T-helper 17 cell (primary cell): ENCODE data around the gene GAB1. TPM values are rescaled to one million over a fixed set of nuclear protein-coding genes. Genes with fewer than 3 reads are reported as not detected.
A peak's percentile ranks its signal among the peaks of the same experiment; 100 is the strongest.

Experiments used
- ATAC-seq: fragments of 150-1000 bp; cut with Tn5 transposase; 2 replicates; pipeline ENCODE4 v1.10.0; 2021; ENCODE audit warnings: mild to moderate bottlenecking, moderate library complexity
- DNase-seq, 3 donors: peaks; one replicate each; pipeline versions ENCODE4 v3.0.0 to v3.0.0-alpha.2; 2020 to 2021
- H3K9me3 ChIP-seq: one replicate; pipeline ENCODE4 v1.7.0; 2013; ENCODE audit warnings: low read length, mild to moderate bottlenecking; ENCODE audit not compliant: control insufficient read depth, poor library complexity, severe bottlenecking
- H3K27ac Mint-ChIP-seq: one replicate; pipeline ENCODE4 v1.8.0; 2022; ENCODE audit warnings: mild to moderate bottlenecking, moderate library complexity, mixed read lengths
- H3K27me3 Mint-ChIP-seq: one replicate; pipeline ENCODE4 v1.8.0; 2022; ENCODE audit warnings: mixed read lengths
- H3K36me3 Mint-ChIP-seq: one replicate; pipeline ENCODE4 v1.8.0; 2022; ENCODE audit warnings: low read depth, mixed read lengths
- H3K4me1 Mint-ChIP-seq: one replicate; pipeline ENCODE4 v1.8.0; 2022; ENCODE audit warnings: mild to moderate bottlenecking, mixed read lengths
- H3K4me3 Mint-ChIP-seq: one replicate; pipeline ENCODE4 v1.8.0; 2022; ENCODE audit warnings: mild to moderate bottlenecking, moderate library complexity, mixed read lengths
- total RNA-seq, 4 donors: library from RNA in 2 of 4; stranded (reverse) in 2 of 4; gene quantifications; one replicate each; pipeline ENCODE4 v1.2.3 and lab custom pipeline; 2022 to 2026

GAB1 gene
- total RNA-seq, 2 donors from 2014 or later: 2.0 to 3.5 TPM

- Mint-ChIP-seq H3K4me1 (no peaks in the 10 kb centered on the region), H3K4me3 (no peak overlapping the region), H3K27me3 (peaks cover 10% of the 10 kb centered on the region), H3K27ac (no peak overlapping the region), H3K36me3 (no peaks in the 10 kb centered on the region)
- no peak for ATAC-seq
- H3K9me3 ChIP-seq: no peaks in the 10 kb centered on the region
- no peak for DNase-seq
These were observed 35.6 kb downstream of the GAB1 start for GRCh38 chr4:143372093-143372915.

- Mint-ChIP-seq H3K27ac (no peak overlapping the region), H3K4me1 (no peaks in the 10 kb centered on the region), H3K4me3 (no peak overlapping the region), H3K36me3 (peaks cover 2% of the 10 kb centered on the region), H3K27me3 (peaks cover 15% of the 10 kb centered on the region)
- H3K9me3 ChIP-seq: no peaks in the 10 kb centered on the region
- DNase-seq: no peak
- no peak for ATAC-seq
These were observed 37.6 kb downstream of the GAB1 start for GRCh38 chr4:143374255-143374654.

- peaks cover 2% of the 10 kb centered on the region for H3K36me3 Mint-ChIP-seq
- DNase-seq (no peak), ATAC-seq (no peak)
- H3K4me3 Mint-ChIP-seq: no peak overlapping the region
- H3K27me3 Mint-ChIP-seq: peaks cover 15% of the 10 kb centered on the region
- no peaks in the 10 kb centered on the region for H3K9me3 ChIP-seq
- H3K4me1 Mint-ChIP-seq: no peaks in the 10 kb centered on the region
- no peak overlapping the region for H3K27ac Mint-ChIP-seq
These were observed 38.1 kb downstream of the GAB1 start for GRCh38 chr4:143374771-143375170.

GRCh38 chr4:143375326-143376073 lies 38.8 kb downstream of the GAB1 start:
- no peak overlapping the region for H3K4me3 Mint-ChIP-seq
- no peaks in the 10 kb centered on the region for H3K4me1 Mint-ChIP-seq
- H3K27me3 Mint-ChIP-seq: peaks cover 15% of the 10 kb centered on the region
- peak; percentile 49 for ATAC-seq
- no peaks in the 10 kb centered on the region for H3K9me3 ChIP-seq
- no peak for DNase-seq
- no peak overlapping the region for H3K27ac Mint-ChIP-seq
- H3K36me3 Mint-ChIP-seq: peaks cover 2% of the 10 kb centered on the region

GRCh38 chr4:143377611-143378099 lies 41.0 kb downstream of the GAB1 start:
- H3K9me3 ChIP-seq: no peaks in the 10 kb centered on the region
- ATAC-seq (peak; percentile 40), DNase-seq (no peak)
- no peaks in the 10 kb centered on the region for H3K4me1 Mint-ChIP-seq
- H3K4me3 Mint-ChIP-seq: no peak overlapping the region
- H3K27me3 Mint-ChIP-seq: peaks cover 15% of the 10 kb centered on the region
- no peak overlapping the region for H3K27ac Mint-ChIP-seq
- peaks cover 2% of the 10 kb centered on the region for H3K36me3 Mint-ChIP-seq

- Mint-ChIP-seq H3K4me3 (no peak overlapping the region), H3K36me3 (peaks cover 2% of the 10 kb centered on the region), H3K4me1 (no peaks in the 10 kb centered on the region), H3K27me3 (peaks cover 13% of the 10 kb centered on the region), H3K27ac (no peak overlapping the region)
- DNase-seq (no peak), ATAC-seq (no peak)
- no peaks in the 10 kb centered on the region for H3K9me3 ChIP-seq
These were observed 44.0 kb downstream of the GAB1 start for GRCh38 chr4:143380629-143381028.

- Mint-ChIP-seq H3K4me3 (no peak overlapping the region), H3K27me3 (peaks cover 5% of the 10 kb centered on the region), H3K27ac (no peak overlapping the region), H3K4me1 (no peaks in the 10 kb centered on the region), H3K36me3 (peaks cover 2% of the 10 kb centered on the region)
- DNase-seq (no peak), ATAC-seq (no peak)
- no peaks in the 10 kb centered on the region for H3K9me3 ChIP-seq
These were observed 44.8 kb downstream of the GAB1 start for GRCh38 chr4:143381189-143382118.

- Mint-ChIP-seq H3K4me1 (no peaks in the 10 kb centered on the region), H3K27ac (no peak overlapping the region), H3K4me3 (no peak overlapping the region), H3K27me3 (peaks cover 12% of the 10 kb centered on the region), H3K36me3 (peaks cover 3% of the 10 kb centered on the region)
- ATAC-seq (no peak), DNase-seq (no peak)
- H3K9me3 ChIP-seq: no peaks in the 10 kb centered on the region
These were observed 45.9 kb downstream of the GAB1 start for GRCh38 chr4:143382596-143382995.

GRCh38 chr4:143383005-143383574 lies 46.4 kb downstream of the GAB1 start:
- H3K27me3 Mint-ChIP-seq: peaks cover 17% of the 10 kb centered on the region
- H3K27ac Mint-ChIP-seq: no peak overlapping the region
- DNase-seq (no peak), ATAC-seq (no peak)
- no peaks in the 10 kb centered on the region for H3K4me1 Mint-ChIP-seq
- peaks cover 4% of the 10 kb centered on the region for H3K36me3 Mint-ChIP-seq
- H3K9me3 ChIP-seq: no peaks in the 10 kb centered on the region
- H3K4me3 Mint-ChIP-seq: no peak overlapping the region

GRCh38 chr4:143384381-143384994 lies 47.8 kb downstream of the GAB1 start:
- H3K27me3 Mint-ChIP-seq: peaks cover 25% of the 10 kb centered on the region
- H3K4me3 Mint-ChIP-seq: no peak overlapping the region
- H3K27ac Mint-ChIP-seq: no peak overlapping the region
- DNase-seq (no peak), ATAC-seq (no peak)
- H3K36me3 Mint-ChIP-seq: peaks cover 2% of the 10 kb centered on the region
- H3K9me3 ChIP-seq: no peaks in the 10 kb centered on the region
- H3K4me1 Mint-ChIP-seq: no peaks in the 10 kb centered on the region

- peaks cover 2% of the 10 kb centered on the region for H3K36me3 Mint-ChIP-seq
- H3K9me3 ChIP-seq: no peaks in the 10 kb centered on the region
- no peak overlapping the region for H3K4me3 Mint-ChIP-seq
- peaks cover 43% of the 10 kb centered on the region for H3K27me3 Mint-ChIP-seq
- DNase-seq (no peak), ATAC-seq (no peak)
- H3K4me1 Mint-ChIP-seq: no peaks in the 10 kb centered on the region
- H3K27ac Mint-ChIP-seq: no peak overlapping the region
These were observed 50.1 kb downstream of the GAB1 start for GRCh38 chr4:143386812-143387211.

- Mint-ChIP-seq H3K27ac (no peak overlapping the region), H3K4me1 (no peaks in the 10 kb centered on the region), H3K36me3 (peaks cover 2% of the 10 kb centered on the region), H3K27me3 (peaks cover 51% of the 10 kb centered on the region), H3K4me3 (no peak overlapping the region)
- no peaks in the 10 kb centered on the region for H3K9me3 ChIP-seq
- DNase-seq (no peak), ATAC-seq (no peak)
These were observed 53.0 kb downstream of the GAB1 start for GRCh38 chr4:143389579-143390195.
